ENCODE measurements around the gene NEK7. TPM values are rescaled to one million over a fixed set of nuclear protein-coding genes. Genes with fewer than 3 reads are reported as not detected.

The NEK7 gene
- total RNA-seq, 1 donor from 2014 or later = 98.1 TPM

DNA sequence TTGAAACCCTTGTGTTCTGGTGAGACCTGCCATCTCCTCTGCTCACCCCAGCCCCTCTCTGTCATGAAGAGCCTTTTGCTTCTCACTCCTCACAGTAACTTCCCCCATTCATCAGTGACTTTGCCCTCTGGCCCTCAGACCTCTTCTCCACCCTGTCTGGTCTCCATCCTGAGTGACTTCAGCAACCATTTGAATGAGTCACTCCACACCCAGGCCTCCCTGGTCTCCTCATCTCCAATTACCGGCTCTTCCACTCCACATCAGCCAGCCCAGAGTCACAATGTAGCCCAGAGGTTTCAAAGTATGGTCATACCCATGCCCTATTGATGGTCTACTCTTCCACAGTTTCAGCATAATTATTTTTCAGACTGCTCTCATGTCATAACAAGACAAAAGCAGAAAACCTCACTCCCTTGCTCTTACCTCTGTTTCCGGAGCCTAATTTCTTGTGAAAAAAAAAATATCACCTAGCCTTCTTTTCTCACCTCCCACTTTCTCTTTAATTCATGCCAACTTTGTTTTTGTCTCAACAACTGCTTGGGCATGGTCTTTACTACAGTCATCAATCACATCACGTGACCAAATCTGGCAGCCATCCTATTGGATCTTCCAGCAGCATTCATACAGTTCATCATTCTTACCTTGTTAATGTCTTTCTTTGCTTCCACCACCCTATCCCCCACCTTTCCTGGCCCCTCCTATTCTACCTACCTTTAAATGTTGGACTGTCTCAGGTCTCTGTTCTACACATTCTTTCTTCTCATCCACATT lies 35.6 kb upstream of the NEK7 start:
- intact Hi-C loops (cut with DNase I) = no loop called here
- H3K4me3 ChIP-seq = no peak overlapping the region
- TF ChIP-seq, protein P1, sequence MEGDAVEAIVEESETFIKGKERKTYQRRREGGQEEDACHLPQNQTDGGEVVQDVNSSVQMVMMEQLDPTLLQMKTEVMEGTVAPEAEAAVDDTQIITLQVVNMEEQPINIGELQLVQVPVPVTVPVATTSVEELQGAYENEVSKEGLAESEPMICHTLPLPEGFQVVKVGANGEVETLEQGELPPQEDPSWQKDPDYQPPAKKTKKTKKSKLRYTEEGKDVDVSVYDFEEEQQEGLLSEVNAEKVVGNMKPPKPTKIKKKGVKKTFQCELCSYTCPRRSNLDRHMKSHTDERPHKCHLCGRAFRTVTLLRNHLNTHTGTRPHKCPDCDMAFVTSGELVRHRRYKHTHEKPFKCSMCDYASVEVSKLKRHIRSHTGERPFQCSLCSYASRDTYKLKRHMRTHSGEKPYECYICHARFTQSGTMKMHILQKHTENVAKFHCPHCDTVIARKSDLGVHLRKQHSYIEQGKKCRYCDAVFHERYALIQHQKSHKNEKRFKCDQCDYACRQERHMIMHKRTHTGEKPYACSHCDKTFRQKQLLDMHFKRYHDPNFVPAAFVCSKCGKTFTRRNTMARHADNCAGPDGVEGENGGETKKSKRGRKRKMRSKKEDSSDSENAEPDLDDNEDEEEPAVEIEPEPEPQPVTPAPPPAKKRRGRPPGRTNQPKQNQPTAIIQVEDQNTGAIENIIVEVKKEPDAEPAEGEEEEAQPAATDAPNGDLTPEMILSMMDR (IDR thresholded peaks at IDR 0.05) = no peak
- ATAC-seq (no peak), DNase-seq (no peak)
- H3K36me3 ChIP-seq = no peaks in the 10 kb centered on the region
- H3K4me1 ChIP-seq = peaks cover 7% of the 10 kb centered on the region
- no peaks in the 10 kb centered on the region for H3K9me3 ChIP-seq
- H3K27ac ChIP-seq = no peak overlapping the region
- H3K27me3 ChIP-seq (ENCODE audit: low read depth) = no peaks in the 10 kb centered on the region

DNA sequence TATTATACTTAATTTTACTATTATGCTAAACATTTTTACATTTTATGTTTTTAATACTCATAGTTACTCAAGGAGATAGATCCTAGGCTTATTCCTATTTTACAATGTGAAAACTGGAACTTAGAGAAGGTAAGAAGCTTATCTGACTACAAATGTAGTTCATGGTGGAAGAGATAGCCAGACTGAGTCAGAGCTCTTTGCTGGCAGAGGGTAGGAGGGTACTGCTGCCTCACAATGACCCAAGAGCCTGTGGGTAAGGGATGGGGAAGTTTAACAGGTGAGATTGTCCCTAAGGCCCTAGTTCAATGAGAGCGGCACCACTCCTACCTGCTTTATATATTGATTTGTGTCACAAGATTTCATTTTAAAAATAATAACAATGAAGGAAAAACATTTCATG lies 34.1 kb upstream of the NEK7 start:
- DNase-seq (no peak), ATAC-seq (no peak)
- no peaks in the 10 kb centered on the region for H3K9me3 ChIP-seq
- H3K27me3 ChIP-seq (ENCODE audit: low read depth) = no peaks in the 10 kb centered on the region
- H3K4me1 ChIP-seq = peaks cover 7% of the 10 kb centered on the region
- H3K36me3 ChIP-seq = no peaks in the 10 kb centered on the region
- H3K27ac ChIP-seq = no peak overlapping the region
- TF ChIP-seq, protein P1 (IDR thresholded peaks at IDR 0.05) = no peak
- intact Hi-C loops (cut with DNase I) = no loop called here
- no peak overlapping the region for H3K4me3 ChIP-seq

DNA sequence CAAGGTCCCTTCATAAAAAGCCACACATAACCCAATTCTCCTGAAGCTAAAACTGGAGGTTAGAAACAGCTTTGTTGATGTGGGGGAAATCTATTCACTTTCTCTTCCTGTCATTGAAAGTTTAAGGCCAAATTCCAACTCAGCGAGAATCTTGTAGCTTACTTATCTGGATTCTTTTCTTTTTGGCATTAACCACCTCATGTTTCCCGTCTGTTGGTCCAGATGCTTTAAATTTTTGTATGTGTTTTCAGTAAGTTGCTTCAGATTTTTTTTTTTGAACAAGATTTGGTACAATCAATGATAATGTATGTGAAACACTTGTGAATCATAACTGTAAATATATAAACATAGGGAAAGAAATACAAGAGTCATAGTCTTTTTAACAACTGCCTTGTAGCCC lies 33.7 kb upstream of the NEK7 start:
- intact Hi-C loops (cut with DNase I) = no loop called here
- DNase-seq (no peak), ATAC-seq (no peak)
- TF ChIP-seq, protein P1 (IDR thresholded peaks at IDR 0.05) = no peak
- H3K27me3 ChIP-seq (ENCODE audit: low read depth) = no peaks in the 10 kb centered on the region
- H3K9me3 ChIP-seq = no peaks in the 10 kb centered on the region
- H3K27ac ChIP-seq = no peak overlapping the region
- peaks cover 7% of the 10 kb centered on the region for H3K4me1 ChIP-seq
- H3K4me3 ChIP-seq = no peak overlapping the region
- H3K36me3 ChIP-seq = no peaks in the 10 kb centered on the region

DNA sequence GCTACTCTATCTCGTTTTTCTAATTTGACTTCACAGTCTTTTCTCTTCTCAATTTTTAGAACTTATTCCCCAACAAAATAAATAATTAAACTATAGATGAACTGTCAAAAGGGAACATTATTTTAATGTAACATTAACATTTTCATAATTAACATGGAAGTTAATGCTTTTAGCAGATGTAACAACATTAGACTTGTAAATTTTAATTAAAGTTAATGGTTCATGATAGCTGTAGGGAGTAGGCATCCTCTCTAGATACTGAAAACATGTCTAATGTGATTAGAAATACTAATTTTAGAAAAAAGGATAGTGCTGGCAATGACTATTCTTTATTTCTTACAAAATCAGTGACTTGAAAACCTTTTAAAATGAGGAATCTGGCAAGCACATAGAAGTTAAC lies 32.1 kb upstream of the NEK7 start:
- Histone ChIP-seq H3K27me3 (ENCODE audit: low read depth) (no peaks in the 10 kb centered on the region), H3K36me3 (no peaks in the 10 kb centered on the region), H3K27ac (no peak overlapping the region), H3K4me3 (no peak overlapping the region), H3K9me3 (no peaks in the 10 kb centered on the region), H3K4me1 (peaks cover 7% of the 10 kb centered on the region)
- intact Hi-C loops (cut with DNase I) = no loop called here
- DNase-seq = no peak
- ATAC-seq = no peak
- TF ChIP-seq, protein P1 (IDR thresholded peaks at IDR 0.05) = no peak

DNA sequence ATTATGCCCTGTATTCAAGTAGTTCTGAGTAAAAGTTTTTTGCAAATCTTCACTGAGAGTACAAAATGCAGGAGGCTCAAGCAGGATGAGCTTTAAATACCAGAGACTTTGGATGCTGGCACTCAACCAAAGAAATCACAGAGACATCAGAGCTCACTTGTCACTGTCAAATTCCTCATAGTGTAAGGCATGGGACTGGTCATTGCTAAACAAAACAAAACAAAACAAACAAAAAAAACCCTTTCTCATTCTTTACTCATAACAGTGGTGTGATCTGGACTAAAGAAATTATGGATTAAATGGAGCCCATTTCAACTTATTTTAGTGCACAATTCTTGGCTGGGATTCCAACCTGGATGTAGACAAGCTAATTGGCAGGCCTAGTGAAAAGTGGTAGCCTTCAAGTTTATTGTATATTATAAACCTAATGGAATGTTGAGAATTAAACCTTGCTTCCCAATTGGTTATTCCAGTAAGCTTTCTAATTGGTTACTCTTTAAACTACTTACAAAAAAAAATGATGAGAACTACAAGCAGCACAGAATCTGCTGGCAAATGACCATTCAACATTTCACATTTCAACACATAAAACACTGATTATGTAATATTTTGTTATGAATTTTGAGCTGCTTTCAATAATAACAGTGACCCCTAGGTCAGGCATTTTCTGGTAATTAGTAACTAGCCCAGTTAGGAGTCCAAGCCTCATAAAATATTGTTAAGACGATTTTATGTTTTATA lies 30.6 kb upstream of the NEK7 start:
- TF ChIP-seq, protein P1 (IDR thresholded peaks at IDR 0.05) = no peak
- no peak overlapping the region for H3K27ac ChIP-seq
- H3K27me3 ChIP-seq (ENCODE audit: low read depth) = no peaks in the 10 kb centered on the region
- peak in 1 of 2 donors; percentile 42 for ATAC-seq
- intact Hi-C loops (cut with DNase I) = no loop called here
- H3K9me3 ChIP-seq = no peaks in the 10 kb centered on the region
- DNase-seq = no peak
- no peaks in the 10 kb centered on the region for H3K36me3 ChIP-seq
- no peak overlapping the region for H3K4me3 ChIP-seq
- H3K4me1 ChIP-seq = peaks cover 7% of the 10 kb centered on the region

All from lower lobe of right lung (tissue), 2 donors.